ENCODE measurements around the gene MYO1E. TPM values are rescaled to one million over a fixed set of nuclear protein-coding genes. Genes with fewer than 3 reads are reported as not detected.

Gene MYO1E
- total RNA-seq, 6 experiments from 2014 or later: 45.2 to 139 (median 68.9) TPM

DNA sequence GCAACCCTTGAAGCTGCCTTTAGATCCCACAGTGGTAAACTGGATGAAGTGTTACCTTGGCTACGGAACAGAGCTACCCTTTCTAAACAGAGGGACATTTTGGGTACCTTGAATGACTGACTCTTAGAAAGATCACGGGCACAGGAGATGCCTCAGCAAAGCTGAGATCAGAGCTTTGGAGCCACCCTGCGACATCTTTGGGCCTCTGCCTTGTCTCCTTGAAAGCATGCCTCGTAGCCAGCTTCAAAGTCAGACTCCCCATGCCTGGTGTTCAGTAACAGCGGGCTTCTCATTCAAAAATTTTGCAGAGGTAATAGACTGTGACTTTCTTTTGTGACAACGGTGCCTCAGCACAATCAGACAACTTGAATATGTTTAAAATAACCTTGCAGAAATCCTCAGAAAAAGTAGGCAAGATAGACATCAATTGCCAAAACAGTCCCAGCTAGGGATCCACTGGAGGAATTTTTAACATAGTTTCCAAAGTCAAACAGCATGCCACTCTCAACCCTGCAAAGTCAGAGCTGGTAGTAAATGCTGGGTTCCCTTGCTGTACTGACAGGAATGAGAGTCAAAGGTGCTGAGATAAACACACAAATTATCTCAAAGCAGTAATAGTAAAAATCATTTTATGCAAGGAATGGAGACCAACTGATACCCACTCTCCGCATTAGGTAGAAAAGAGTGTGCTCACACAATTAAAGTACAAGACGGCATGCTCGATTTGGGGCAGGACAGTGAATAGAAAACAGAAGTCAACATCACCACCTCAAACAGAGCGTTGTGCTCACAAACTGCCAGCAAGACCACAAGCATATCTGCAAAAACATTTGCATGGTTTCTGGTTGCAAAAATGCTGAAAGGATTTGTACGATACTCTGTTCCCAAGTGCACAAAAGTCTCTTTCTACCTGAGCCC is 82.1 kb downstream of the MYO1E start:
- Histone ChIP-seq H3K4me3 (no peak overlapping the region), H3K9me3 (no peaks in the 10 kb centered on the region), H3K4me1 (peaks cover 0 to 8% (median 2%) of the 10 kb centered on the region in 4 donors), H3K27ac (no peak overlapping the region), H3K36me3 (no peaks in the 10 kb centered on the region), H3K27me3 (no peaks in the 10 kb centered on the region)
- intact Hi-C loops (cut with DNase I): no loop called here
- no peak for DNase-seq
- TF ChIP-seq POLR2A (IDR thresholded peaks at IDR 0.05) (no peak), CTCF (IDR thresholded peaks at IDR 0.05) (no peak)
- ATAC-seq: no peak
- 70% methylated on average over 6 of the region's 11 CpGs for WGBS (ENCODE audit: insufficient coverage, low coverage, low lambda C conversion rate, missing lambda C conversion rate)

DNA sequence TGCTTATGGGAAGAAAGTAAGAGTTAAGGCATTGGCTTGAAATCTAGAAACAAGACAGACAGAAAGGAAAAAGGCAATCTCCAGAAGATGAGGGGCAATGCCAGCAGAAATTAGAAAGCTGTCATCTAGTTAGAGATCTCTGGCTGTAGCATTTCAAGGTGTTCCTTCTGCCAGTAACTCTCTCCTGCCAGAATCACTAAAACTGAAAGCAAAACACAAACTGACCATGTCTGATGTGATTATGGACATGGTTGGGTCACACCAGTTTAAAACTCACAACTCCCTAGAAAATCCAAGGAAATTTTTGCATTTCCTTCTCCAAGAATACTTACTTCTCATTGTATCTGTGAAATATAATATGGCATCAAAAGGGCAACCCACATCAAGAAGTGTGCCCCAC is 83.1 kb downstream of the MYO1E start:
- no peak for DNase-seq
- no peaks in the 10 kb centered on the region for H3K27me3 ChIP-seq
- intact Hi-C loops (cut with DNase I): no loop called here
- TF ChIP-seq CTCF (IDR thresholded peaks at IDR 0.05): no peak
- TF ChIP-seq POLR2A (IDR thresholded peaks at IDR 0.05): no peak
- no peak overlapping the region for H3K27ac ChIP-seq
- H3K4me1 ChIP-seq: peaks cover 0 to 5% (median 2%) of the 10 kb centered on the region in 4 donors
- H3K4me3 ChIP-seq: no peak overlapping the region
- no peaks in the 10 kb centered on the region for H3K36me3 ChIP-seq
- no peaks in the 10 kb centered on the region for H3K9me3 ChIP-seq
- ATAC-seq: peak in 2 of 4 donors; percentile 42 to 57

DNA sequence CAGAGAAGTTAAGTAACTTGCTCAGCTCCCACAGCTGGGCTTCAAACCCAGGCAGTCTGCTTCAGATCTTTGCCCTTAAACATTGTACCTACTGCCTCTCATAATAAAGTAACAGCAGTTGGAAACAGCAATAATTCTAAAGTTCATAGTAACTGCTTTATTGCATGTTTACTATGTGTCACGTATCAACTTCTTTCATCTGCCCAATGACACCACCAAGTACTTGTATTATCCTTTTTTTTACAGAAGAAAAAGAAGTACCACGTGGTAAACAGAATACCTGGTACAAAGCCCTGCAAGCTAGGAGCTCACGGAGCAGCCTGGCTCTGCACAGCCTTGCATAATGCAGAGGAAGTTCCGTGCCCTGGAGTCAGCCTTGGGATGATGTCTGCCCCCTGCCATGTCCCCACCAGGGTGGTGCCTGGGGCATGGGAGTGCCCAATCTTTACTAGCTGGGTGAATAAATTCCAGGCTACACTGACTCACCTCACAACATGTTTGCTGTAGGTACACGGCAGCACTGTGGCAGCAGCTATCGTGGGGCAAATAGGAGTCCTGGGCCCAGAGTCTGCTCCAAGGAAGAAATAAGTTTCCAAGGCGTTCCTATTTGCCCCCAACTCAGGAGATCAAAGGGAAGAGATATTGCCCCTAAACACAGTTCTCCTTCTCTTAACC is 88.8 kb downstream of the MYO1E start:
- TF ChIP-seq POLR2A (IDR thresholded peaks at IDR 0.05) (no peak), CTCF (IDR thresholded peaks at IDR 0.05) (no peak)
- Histone ChIP-seq H3K4me3 (no peak overlapping the region), H3K9me3 (no peaks in the 10 kb centered on the region), H3K27ac (no peak overlapping the region), H3K4me1 (peaks cover 0 to 32% (median 0%) of the 10 kb centered on the region in 4 donors), H3K36me3 (no peaks in the 10 kb centered on the region), H3K27me3 (no peaks in the 10 kb centered on the region)
- DNase-seq (peak in 1 of 3 donors; percentile 47), ATAC-seq (peak; percentile 41 to 71 (median 52))
- WGBS (ENCODE audit: insufficient coverage, low coverage, low lambda C conversion rate, missing lambda C conversion rate): 47% methylated on average over 5 of the region's 7 CpGs
- intact Hi-C loops (cut with DNase I): no loop called here

DNA sequence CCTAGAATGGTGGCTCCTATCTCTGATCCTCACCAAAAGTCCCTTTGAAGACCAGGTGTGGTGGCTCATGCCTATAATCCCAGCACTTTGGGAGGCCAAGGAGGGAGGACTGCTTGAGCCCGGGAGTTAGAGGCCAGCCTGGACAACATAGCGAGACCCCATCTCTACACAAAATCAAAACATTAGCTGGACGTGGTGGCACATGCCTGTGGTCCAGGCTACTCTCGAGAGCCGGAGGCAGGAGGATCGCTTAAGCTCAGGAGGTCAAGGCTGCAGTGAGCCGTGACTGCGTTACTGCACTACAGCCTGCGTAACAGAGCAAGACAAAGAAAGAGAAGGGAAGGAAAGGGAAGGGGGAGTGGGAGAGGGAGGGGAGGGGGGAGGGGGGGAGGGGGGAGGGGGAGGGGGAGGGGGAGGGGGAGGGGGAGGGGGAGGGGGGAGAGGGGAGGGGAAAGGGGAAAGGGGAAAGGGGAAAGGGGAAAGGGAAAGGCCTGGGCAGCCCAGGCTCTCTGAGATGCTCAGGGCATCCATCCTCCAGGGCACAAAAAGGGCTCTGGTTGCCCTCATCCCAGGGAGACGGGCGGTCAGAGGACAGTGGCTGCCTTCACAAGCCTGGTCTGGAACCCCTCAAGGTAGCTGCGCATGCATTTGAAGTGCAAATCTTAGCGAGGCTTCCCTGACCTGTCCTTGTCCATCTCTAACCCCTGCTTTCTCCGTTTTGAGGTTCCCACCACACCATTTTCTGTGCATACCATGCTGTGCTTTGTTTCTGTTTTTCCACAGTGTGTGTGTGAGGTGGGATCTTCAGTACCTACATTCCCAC is 89.9 kb downstream of the MYO1E start:
- peak in 1 of 4 donors; percentile 26 for ATAC-seq
- no peak for TF ChIP-seq POLR2A (IDR thresholded peaks at IDR 0.05)
- no peak for TF ChIP-seq CTCF (IDR thresholded peaks at IDR 0.05)
- Histone ChIP-seq H3K4me3 (no peak overlapping the region), H3K4me1 (peaks cover 0 to 32% (median 0%) of the 10 kb centered on the region in 4 donors), H3K36me3 (no peaks in the 10 kb centered on the region), H3K27ac (peak overlapping the region in 1 of 3 donors; percentile 62), H3K27me3 (no peaks in the 10 kb centered on the region), H3K9me3 (no peaks in the 10 kb centered on the region)
- WGBS (ENCODE audit: insufficient coverage, low coverage, low lambda C conversion rate, missing lambda C conversion rate): 89% methylated on average over 10 of the region's 14 CpGs
- intact Hi-C loops (cut with DNase I): no loop called here
- no peak for DNase-seq
